ENCODE data around the gene EIF6.

GRCh38 chr20:35274172-35275092 is 10.1 kb downstream of the EIF6 start:
- 0 out of 2 replicates have a peak, but pooled peaks have one; percentile 4 for TF ChIP-seq POLR2A (IDR thresholded peaks at IDR 0.05; ENCODE audit: low read depth, low read length)
- TF ChIP-seq POLR2AphosphoS5 (IDR thresholded peaks at IDR 0.05; ENCODE audit: low read depth, low read length) = no peak
- no peak for TF ChIP-seq TAF1 (IDR thresholded peaks at IDR 0.05; ENCODE audit: low read depth, low read length)
- no peak for TF ChIP-seq PAX5 (IDR thresholded peaks at IDR 0.05; ENCODE audit: insufficient read depth, low read length, severe bottlenecking)
- no peak for TF ChIP-seq SPI1 (IDR thresholded peaks at IDR 0.05; ENCODE audit: low read depth, low read length)

Measured in GM12891 (cell line).